Nucleus accumbens (tissue), 56 donors: ENCODE measurements around the gene TENT4B.

Source experiments
- DNase-seq, 56 donors: peaks; one replicate each; lab custom pipeline; 2025; lab: John Stamatoyannopoulos, UW

TENT4B gene

GRCh38 chr16:50192386-50193050, 39.4 kb downstream of the TENT4B start:
- DNase-seq, result no peak

GRCh38 chr16:50193594-50193993, 40.5 kb downstream of the TENT4B start:
- no peak for DNase-seq

DNA sequence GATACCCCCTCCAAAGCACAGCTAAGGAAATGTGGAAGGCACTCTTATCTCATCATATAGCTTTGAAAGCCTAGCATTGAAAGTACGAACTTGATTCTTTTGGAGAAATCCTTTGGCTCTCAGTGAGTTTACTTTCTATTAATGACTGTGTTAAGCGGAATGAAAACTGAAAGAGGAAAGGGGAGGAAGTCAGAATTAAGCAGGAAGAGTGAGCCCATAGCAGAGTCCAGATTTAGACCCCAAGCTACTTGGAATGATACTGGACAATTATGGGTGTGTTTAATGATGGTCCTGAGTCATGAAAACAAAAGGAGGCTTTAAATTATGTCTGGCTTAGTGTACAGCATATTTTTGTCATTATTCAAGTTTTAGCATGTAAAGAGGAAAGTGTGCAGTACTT, 42.2 kb downstream of the TENT4B start:
- DNase-seq, result no peak

DNA sequence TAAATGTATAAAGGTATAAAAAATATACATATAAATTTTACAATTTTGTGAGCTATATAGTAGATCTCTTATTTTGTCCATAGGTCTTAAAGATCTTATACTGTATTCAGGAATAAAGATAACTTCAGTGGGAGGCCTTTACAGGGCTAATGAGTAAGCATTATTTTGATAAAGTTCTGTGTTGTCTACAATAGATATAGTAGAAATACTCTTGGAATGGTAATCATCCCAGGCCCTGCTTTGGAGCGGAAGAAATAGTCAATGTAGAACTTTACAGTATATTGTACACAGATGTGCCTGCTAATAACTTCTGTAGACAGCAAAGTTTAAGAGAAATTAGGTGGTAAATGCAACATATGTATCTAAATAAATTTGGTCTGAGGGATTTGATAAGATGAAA, 42.6 kb downstream of the TENT4B start:
- no peak for DNase-seq

DNA sequence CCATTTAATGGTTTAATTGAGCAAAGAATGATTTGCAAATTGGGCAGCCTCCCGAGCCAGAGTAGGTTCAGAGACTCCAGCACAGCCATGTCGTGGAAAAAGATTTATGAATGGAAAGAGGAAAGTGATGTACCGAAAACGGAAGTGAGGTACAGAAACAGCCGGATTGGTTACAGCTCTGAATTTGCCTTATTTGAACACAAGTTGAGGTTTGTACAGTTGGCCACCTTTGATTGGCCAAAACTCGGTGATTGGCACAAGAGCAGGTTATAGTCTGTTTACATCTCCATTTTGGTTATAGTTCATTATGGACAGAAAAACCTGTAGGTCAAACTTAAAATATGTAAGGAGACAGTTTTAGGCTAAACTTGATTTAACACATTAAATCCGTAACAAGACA, 44.5 kb downstream of the TENT4B start:
- no peak for DNase-seq

- DNase-seq, result no peak
Measured at GRCh38 chr16:50198802-50199403, 45.8 kb downstream of the TENT4B start.

- DNase-seq, result no peak
Measured at GRCh38 chr16:50201787-50202186, 48.7 kb downstream of the TENT4B start.

DNA sequence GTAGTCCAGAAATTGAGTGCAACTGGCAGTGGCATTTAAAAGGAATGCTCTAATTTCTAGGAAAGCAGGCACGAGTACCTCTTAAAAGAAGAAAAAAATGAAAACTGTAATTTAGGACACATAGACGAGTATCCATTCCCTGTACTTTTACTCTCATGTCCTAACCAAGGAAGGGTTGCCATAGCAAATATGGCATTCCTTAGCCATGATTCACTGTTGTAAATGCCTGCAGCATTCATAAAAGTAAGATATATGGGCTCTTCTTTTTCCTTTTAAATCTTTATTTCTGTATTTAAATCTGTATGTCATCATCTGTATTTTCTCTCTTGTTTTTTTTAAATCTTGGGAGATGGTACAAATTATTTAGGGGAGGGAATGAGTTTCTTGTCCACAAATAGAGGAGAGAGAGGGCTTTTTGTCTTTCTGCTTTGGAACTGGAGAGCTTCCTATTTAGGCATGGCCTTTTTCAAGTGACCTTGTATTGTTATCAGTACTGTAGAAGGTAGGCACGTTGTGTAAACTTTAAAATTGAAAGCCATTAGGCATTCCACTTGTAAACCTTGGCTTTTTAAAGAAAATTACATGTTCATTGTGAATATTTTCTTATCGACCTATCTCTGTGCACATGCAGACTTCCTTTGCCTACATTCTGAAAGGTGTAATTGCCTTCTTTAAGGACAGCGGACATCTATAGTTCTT, 50.0 kb downstream of the TENT4B start:
- DNase-seq, result no peak

GRCh38 chr16:50203681-50204080, 50.6 kb downstream of the TENT4B start:
- DNase-seq, result no peak

DNA sequence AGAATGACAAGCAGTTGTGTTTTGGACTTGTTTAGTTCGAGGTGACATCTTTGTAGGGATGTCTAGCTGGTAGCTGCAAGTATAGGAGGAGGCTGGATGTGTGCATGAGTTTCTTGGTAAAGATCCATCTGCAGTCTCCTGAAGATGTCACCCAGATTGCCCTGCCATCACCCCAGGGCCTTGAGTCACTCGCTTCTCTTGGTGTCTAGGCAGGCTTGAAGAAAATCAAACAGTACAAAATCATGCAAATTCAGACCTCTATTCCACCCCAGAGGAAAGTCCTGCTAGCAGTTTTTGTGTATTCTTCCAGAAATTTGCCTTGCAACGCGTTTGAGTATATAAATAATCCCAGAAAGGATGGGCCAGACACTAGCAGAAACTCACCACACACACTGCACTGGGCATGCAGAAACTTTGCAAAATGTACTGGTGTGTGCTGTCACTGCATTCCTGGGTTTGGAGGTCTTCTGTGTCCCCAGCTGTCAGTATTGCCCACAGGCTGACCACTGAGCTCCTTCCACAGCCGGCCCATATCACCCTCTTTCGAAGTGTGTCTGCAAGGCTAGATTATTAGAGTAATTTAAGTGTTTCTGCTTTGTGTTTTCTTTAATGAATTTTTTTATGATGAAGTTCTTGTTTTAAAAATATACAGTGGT, 51.5 kb downstream of the TENT4B start:
- DNase-seq, result no peak

GRCh38 chr16:50207652-50208051, 54.5 kb downstream of the TENT4B start:
- no peak for DNase-seq

DNA sequence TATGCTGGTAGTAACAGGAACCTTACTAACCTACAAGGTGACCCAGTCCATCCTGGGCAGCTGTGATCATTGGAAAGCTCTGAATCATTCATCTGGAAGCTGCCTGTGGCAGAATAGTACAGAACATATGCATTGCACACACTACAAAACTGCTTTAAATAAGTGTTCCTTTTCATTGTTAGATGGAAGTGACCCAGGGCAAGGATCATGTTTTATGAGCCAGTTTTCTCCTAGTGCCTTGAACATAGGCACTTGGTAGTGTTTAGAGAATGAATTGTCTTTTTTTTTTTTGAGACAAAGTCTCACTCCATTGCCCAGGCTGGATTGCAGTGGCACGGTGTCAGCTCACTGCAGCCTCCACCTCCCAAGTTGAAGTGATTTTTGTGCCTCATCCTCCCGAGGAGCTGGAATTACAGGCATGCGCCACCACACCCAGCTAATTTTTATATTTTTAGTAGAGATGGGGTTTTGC, 55.4 kb downstream of the TENT4B start:
- no peak for DNase-seq

DNA sequence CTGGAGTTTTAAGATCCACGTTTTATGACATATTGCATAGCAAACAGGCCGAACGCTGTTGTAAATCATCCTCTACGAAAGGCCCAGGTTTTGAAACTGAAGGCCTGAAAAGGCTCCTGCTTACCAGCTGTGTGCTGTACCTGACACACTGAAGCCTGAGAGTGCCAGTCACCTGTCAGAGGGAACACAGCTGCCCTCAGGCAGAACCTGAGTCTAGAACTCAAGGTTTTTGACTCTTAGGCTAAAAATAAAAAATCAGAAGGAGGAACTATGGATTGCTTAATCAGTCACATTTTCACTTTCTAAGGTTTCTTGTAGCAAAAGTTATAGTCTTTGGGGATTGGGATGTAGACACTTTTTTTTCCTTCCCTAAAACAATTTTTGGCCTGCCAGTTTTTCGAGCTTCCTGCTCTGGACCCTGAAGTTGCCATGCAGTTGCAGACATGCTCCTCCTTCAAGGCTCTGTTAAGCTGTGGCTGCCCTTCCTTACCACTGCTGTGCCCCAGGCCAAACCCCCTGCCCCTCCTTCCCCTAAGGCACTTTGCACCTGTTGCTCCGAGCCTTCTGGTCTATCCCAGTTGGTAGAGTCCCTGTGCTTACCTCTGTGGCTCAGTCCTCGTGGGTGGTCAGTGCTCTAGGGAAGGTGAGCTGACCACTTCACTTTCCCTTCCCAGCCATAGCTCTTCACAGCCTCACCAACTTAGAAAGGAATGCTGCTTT, 56.6 kb downstream of the TENT4B start:
- no peak for DNase-seq

DNA sequence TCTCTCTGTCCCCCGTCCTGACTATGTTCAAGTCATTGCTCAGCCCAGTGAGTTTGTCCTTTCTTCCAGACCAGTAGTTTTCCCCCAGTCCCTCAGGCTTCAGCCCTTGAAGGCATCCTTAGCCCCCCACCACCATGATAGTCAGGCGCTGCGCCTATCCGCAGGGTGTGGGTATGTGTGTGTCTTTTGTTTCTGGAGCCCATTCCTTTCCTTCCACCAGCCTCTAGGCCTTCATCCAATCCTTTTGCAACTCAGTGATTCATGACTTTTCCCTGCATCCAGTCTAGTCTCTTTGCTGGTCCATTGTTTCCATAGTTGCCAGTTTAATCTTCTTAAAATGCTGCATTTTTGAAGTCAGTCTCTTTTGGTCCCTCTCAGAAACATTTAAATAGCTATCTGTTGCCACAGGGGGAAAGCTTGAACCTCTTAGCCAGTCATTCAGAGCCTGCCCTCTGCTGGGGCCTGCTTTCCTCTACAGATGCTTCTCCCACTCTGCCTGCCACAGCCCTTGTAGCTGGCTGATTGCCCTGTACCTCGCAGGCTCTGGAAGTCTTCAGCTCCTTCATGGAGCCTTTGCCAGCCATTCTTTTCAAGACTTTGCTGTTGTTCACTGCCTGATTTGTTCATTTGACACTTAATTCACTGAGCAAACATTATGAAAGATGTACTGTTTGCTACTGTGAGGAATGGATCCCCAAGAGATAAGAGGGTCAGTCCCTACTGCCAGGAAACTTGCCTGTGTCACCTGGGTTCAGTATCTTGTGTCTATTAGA, 57.3 kb downstream of the TENT4B start:
- DNase-seq, result peak in 54 of 56 donors; percentile 4 to 89 (median 66)

DNA sequence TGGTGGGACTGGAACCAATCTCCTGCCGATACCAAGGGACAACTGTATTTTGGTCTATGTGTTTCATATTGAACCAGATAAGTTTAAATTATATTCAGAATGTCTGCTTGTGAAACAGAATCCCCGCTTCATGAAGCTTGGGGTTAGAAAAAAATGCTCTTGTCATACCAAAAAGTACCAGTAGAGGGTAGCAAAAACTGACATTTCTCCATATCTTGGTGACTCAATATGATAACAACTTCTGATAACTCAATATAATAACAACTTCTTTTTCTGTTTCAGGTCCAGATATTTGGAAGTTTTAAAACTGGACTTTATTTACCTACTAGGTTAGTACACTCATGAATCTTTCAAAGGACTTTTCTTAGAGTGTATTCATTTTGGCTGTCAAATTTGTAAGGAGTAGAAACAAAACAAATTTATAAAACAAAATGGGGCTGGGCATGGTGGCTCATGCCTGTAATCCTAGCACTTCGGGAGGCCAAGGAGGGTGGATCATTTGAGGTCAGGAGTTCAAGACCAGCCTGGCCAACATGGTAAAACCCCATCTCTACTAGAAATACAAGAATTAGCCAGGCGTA, 60.9 kb downstream of the TENT4B start:
- no peak for DNase-seq

DNA sequence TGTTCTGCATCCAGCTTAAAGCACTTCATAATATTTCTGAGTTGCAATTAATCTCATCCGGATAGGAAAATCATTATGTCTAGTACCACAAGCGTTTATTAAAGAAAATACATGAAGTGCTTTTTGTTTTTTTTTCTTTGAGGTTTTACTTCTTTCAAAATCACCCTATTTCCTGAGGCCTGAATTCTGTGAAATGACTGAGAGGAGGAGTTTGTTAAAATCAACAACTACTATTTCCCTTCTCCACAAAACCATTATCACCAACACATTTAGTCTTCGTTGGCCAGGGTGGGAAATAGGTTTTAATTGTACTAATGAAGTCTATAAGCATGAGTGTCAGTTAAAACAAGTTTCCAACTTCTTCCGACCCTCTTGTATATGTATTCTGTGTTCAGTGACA, 62.6 kb downstream of the TENT4B start:
- DNase-seq, result no peak

DNA sequence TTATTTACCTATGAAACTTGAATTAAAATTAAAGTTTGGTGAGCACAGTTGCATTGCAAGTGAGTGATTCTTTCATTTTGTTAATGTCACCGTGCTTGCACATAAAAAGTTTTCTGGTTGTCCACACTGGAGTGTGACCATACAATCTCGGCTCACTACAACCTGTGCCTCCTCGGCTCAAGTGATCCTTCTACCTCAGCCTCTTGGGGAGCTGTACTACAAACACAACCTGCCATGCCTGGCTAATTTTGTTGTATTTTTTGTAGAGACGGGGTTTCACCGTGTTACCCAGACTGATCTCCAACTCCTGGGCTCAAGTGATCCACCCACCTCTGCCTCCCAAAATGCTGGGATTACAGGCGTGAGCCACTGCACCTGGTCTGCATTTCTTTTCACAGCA, 63.1 kb downstream of the TENT4B start:
- DNase-seq, result no peak

DNA sequence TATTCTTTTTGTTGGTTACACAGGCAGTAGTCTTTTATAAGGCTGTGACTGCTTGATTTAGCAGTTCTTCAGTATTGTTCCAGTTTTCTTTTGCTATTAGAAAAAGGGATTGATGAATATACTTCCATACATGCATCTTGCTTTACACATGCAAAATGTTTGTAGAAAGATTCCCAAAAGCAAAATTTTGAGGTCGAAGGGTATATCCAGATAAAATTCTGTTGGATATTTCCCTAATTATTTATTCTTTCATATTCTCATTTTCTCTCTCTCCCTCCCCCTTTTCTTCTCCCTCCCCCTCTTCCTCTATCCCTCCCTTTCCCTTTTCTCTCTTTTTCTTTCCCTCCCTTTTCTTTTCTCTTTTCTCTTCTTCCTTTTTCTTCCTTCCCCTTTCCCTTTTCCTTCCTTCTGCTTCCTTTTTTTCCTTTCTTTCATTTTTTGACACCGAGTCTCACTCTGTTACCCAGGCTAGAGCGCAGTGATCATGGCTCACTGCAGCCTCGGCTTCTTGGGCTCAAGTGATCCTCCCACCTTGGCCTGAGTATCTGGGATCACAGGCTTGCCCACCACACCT, 66.4 kb downstream of the TENT4B start:
- DNase-seq, result no peak

DNA sequence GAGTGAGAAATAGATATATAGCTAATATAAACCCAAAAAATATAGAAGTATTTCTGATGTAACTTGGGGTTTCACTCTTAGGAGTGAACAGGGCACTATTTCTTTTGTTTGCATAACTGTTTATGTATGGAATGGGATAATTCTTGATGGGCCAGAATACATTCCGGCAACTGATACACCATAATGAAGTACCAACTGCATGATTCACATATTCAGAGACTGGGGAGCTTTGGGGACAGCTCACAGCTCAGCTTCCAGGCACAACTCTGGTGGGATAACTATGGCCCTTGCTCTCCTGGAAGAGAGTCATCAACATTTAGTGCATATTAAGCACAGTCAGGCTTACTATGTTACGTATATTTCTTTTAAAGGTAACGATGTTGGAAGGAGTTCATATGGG, 71.2 kb downstream of the TENT4B start:
- no peak for DNase-seq
